Articular chondrocyte of knee joint (primary cell): ENCODE data around the gene TMEM132C. TPM values are rescaled to one million over a fixed set of nuclear protein-coding genes. Genes with fewer than 3 reads are reported as not detected.

Experiments
- small RNA-seq: library from RNA; depleted of rRNA; stranded (forward); fragments of <200 nt; gene quantifications from one replicate; pipeline ENCODE3, GENCODE V24; 2012
- total RNA-seq: library from RNA; depleted of rRNA; stranded (reverse); fragments of >200 nt; gene quantifications from 2 replicates; pipeline ENCODE4 v1.2.3, GENCODE V29; 2012

Gene TMEM132C
- total RNA-seq: not detected in 2 replicates

GRCh38 chr12:128267131-128267622, at the start of gene TMEM132C:
Gene TMEM132C (plus strand): TSS chr12:128267170. CDS start chr12:128267403, 233 bp downstream.

Small RNA genes lying within 50 kb of the gene (small RNA-seq; reads per million reads assigned to genes)
- not detected for gene MIR3612
- gene MIR4419B: not detected
